ENCODE measurements around the gene WBP2.

GRCh38 chr17:75864448-75864871, 9.3 kb upstream of the WBP2 start:
- TF ChIP-seq POLR2A (IDR thresholded peaks at IDR 0.05; ENCODE audit: low read depth, low read length): no peak
- TF ChIP-seq TAF1 (IDR thresholded peaks at IDR 0.05; ENCODE audit: borderline replicate concordance, low read depth, low read length): no peak
- no peak for TF ChIP-seq POLR2AphosphoS5 (IDR thresholded peaks at IDR 0.05; ENCODE audit: low read depth, low read length)

Measured in GM12892 (cell line).